NK-92 (cell line): ENCODE measurements around the gene ARL6IP6.
"Not testable (repeated sequence)": the region's sequence is repeated elsewhere in the genome, so short reads cannot be mapped to it uniquely, and the experiment has no call there.

Source experiments
- DNase-seq: peaks from one replicate; lab custom pipeline; 2025; ENCODE audit not compliant: unreplicated experiment; lab: John Stamatoyannopoulos, UW

ARL6IP6 gene

GRCh38 chr2:152722639-152723038 is 4.2 kb downstream of the ARL6IP6 start:
- not testable (repeated sequence) for DNase-seq

DNA sequence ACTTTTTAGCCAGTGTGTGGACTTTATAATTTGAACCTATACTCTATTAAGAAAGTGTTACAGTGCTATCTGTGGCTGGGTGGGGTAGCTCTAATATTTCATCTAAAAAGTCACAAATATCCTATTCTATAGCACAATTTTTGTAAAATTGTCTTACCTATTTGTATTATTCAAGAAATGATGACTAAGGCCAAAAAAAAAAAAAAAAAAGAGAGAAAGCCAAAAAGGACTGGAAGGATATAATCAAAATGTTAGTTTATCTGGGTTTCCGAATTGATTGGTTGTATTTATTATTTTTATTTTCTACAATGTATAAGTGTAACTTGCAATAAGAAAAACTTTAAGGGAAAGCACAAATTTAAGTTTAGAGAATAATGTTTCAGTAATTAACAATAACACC is 5.5 kb downstream of the ARL6IP6 start:
- no peak for DNase-seq

DNA sequence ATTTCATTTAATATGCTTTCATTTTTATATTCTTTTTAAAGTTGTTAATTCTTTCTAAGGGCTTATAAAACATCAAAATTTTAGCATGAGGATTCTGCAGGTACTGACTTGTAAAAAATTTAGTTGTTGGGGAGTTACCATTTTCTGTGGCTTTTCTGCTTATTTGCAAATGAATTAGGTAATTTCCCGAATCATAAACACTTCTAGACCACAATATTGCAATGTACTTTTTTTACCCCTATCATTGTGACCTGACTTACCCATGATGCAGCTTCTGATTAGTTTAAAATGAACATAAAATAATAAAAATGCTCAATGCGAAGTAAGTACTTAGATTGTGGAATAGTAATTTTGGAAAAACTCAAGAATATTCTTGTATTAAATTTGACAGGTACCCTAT is 11.4 kb downstream of the ARL6IP6 start:
- no peak for DNase-seq

GRCh38 chr2:152730591-152731333 is 12.3 kb downstream of the ARL6IP6 start:
- DNase-seq = no peak

GRCh38 chr2:152737509-152737908 is 19.1 kb downstream of the ARL6IP6 start:
- DNase-seq = not testable (repeated sequence)

GRCh38 chr2:152738438-152738837 is 20.0 kb downstream of the ARL6IP6 start:
- DNase-seq = no peak

DNA sequence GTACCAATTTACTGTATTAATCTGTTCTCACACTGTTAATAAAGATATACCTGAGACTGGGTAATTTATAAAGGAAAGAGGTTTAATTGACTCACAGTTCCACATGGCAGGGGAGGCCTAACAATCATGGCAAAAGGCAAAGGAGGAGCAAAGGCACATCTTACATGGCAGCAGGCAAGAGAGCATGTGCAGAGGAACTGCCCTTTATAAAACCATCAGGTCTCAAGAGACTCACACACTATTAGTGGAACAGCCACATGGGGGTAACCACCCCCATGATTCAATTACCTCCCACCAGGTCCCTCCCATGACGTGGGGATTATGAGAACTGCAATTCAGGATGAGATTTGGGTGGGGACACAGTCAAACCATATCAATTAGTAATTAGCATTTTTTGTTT is 21.3 kb downstream of the ARL6IP6 start:
- DNase-seq = not testable (repeated sequence)

DNA sequence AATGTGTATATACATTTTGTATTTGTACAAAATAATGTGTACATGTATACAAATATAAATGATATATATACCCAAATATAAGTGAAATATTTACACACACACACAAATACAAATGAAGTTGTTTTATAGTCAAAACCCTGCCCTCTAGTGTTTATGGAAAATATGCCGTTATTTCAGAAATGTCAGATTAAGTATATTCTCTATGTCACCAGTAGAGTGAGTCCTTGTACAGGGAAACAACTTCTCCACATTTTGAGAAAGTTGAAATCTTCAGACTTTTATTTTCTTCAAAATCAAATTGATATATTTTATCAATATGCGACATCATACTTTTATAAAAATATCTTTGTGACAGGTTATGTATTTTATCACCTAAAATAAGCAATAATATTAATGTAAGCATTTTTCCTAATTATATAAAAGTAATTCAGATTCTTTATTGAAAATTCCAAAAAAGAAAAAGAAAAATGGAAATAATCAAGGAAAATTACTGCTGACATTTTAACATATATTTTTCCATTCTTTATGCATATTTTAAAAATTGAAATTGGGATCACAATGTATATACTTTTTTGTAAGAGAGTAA is 22.4 kb downstream of the ARL6IP6 start:
- DNase-seq = no peak

DNA sequence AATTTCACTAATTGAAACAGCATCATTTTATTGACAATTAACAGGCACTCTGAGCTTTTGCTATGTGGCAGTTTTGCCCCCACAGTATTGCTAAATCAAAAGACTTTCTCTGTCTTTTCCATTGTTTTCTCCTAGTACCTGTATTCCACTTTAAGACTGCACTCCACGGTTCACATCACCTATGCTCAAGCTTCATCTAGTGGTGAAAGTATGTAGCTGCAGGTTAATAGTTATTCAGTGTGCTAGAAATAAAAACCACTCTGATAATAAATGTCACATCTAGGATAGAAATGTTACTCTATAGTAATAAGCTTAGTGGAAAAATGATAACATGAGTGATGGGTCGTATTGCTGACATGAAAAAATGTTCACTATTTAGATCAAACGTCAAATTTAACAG is 24.6 kb downstream of the ARL6IP6 start:
- DNase-seq = no peak

DNA sequence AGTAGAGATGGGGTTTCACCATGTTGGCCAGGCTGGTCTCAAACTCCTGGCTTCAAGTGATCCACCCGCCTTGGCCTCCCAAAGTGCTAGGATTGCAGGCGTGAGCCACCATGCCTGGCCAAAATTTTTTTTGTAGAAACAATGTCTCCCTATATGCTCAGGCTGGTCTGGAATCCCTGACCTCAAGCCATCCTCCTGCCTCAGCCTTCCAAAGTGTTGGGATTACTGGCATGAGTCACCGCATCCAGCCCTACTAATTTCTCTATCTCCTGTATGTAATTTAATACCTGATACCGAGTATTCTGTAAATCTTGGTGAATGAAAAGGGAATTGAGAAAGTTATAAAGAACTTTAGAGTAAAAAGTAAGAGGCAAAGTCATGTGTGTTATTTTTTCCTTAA is 29.3 kb downstream of the ARL6IP6 start:
- DNase-seq = not testable (repeated sequence)

GRCh38 chr2:152755029-152755428 is 36.6 kb downstream of the ARL6IP6 start:
- DNase-seq = no peak

GRCh38 chr2:152759290-152760072 is 41.1 kb downstream of the ARL6IP6 start:
- no peak for DNase-seq

- no peak for DNase-seq
Measured at GRCh38 chr2:152761214-152761613, 42.8 kb downstream of the ARL6IP6 start.

GRCh38 chr2:152762202-152762601 is 43.8 kb downstream of the ARL6IP6 start:
- DNase-seq = no peak

DNA sequence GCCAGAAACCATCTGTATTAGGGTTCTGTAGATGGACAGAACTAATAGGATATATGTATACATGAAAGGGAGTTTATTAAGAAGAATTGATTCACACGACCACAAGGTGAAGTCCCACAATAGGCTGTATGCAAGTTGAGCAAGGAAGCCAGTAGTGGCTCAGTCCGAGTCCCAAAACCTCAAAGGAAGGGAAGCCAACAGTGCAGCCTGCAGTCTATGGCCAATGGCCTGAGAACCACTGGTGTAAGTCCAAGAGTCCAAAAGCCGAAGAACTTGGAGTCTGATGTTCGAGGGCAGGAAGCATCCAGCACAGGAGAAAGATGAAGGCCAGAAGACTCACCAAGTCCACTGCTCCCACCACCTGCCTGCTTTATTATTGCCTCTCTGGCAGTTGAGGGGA is 44.8 kb downstream of the ARL6IP6 start:
- not testable (repeated sequence) for DNase-seq

- DNase-seq = no peak
Measured at GRCh38 chr2:152763651-152764050, 45.2 kb downstream of the ARL6IP6 start.

DNA sequence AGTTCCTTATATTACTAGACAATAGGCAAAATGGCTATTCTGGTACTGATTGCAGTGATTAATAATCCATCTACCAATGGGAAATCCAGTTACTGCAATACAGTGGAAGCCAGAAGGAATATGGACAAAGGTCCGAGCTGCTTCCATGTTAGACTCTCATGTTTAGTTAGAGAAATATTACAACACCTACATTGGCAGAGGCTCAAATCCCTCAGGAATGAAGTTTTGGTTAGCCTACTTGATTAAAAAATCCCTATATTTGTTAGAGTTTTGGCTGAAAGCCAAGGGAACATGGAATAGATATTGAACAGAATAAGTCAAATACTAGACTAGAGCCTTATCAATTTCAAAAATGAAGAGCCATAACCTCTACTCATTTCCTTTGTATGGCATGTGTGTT is 48.5 kb downstream of the ARL6IP6 start:
- DNase-seq = no peak

DNA sequence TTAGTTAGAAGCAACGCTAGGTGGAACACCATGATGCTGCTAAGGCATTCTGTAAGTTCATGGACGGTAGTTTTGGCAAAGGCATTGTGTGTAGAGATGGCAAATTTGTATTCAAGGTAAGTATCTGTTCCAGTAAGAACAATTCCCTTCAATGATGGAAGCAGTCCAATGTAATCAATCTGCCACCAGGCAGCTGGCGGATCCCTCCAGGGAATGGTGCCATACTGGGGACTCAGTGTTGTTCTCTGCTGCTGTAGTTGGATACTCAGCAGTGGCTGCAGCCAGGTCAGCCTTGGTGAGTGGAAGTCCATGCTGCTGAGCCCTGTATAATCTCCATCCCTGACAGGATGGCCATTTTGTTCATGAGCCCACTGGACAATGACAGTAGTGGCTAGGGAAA is 62.8 kb downstream of the ARL6IP6 start:
- no peak for DNase-seq

DNA sequence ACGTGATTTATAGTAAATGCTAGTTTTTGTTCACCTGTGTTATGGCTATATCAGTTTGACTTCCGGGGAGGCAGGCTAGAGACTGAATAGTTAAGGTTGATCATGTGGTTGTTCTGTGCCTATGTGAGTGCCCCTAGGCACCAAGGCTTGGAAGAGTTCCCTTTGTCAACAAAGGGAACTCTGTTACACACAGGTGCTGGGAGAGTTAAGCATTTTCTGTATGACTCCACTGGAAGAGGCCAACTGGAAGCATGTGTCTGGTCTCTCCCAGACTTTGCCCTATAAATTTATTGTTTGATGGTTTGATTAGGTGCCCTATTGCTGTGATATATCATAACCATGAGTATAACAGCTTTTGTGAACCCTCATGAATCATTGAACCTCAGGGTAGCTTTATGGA is 63.8 kb downstream of the ARL6IP6 start:
- DNase-seq = no peak

DNA sequence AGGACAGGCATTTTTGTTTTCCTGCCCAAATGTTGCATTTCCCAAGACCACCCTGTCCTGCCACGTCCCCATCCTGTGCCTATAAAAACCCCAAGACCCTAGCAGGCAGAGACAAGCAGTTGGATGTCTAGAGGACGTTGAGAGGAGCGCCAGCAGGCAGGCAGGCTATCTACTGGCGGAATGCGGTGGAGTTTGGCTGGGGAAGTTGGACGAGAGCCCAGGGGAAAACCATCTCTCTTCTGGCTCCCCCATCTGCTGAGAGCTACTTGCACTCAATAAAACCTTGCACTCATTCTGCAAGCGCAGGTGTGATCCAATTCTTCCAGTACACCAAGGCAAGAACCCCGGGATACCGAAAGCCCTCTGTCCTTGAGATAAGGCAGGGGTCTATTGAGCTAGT is 72.5 kb downstream of the ARL6IP6 start:
- DNase-seq = no peak

DNA sequence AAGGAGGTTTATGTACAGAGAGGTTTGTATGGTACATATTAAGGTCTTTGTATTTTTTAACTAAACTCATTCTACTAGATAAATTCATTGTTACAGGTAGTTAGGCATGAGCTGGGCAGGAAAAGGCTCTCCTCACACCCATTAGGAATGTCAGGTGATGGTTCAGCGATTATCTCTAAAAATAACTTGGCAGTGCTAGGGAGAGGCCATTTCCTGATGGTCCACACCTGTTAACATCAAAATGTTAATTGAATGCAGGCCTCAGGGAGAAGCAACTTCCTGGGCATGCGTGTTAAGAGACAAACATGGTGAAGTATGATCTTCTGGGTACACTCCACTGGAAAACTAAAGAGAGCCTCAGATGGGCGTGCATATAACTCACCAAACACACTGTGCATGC is 73.6 kb downstream of the ARL6IP6 start:
- no peak for DNase-seq

- no peak for DNase-seq
Measured at GRCh38 chr2:152792974-152793373, 74.6 kb downstream of the ARL6IP6 start.
